GF-D8 (cell line): Measurements from ENCODE around the gene CAND2.

ENCODE experiments used
- DNase-seq: peaks from one replicate; lab custom pipeline; 2025; lab: John Stamatoyannopoulos, UW

CAND2 gene

DNA sequence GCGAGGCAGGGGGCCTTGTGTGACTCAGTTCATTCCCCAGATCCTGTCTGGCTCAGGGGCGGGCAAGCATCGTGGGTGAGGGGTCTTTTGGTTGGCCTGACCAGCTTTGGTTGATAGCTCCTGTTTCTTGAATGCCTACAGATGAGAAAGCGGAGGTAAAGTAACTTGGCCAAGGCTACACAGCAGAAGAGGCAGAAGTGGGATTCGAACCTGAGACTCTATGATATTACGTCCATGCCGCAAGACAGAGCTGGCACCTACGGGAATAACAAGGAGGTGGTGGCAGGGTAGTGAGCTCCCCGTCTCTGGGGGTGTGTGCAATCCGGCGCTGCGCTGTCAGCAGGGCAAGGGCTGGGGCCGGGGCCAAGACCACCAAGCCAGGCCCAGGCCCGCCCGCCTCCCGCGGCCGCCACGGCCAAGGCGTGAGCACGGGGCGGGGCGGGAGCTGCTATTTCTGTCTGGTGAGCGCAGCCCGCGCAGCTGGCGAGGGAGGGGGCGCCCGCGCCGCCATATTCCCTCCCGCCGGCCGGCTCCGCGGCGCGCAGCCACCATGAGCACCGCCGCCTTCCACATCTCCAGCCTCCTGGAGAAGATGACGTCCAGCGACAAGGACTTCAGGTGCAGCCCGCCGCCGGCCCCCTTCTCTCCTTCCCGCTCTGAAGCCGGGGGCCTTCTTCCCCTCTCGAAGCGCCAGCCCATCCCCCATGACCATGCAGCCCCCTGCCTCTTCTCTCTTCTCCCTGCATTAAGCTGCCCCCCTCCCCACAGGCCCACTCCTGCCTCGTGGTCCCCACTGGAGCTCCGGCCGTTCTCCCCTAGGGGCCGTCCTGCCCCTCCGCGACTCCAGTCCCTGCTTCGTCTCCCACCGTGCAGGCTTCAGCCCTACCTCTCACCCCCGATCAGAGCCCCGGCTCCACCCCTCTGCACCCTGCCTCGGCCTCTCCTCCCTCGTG is at the start of gene CAND2:
Gene CAND2 (plus strand): TSS at position 510 of the 953 bp plus-strand sequence. CDS start 41 bp downstream, at position 551.
- DNase-seq: no peak

DNA sequence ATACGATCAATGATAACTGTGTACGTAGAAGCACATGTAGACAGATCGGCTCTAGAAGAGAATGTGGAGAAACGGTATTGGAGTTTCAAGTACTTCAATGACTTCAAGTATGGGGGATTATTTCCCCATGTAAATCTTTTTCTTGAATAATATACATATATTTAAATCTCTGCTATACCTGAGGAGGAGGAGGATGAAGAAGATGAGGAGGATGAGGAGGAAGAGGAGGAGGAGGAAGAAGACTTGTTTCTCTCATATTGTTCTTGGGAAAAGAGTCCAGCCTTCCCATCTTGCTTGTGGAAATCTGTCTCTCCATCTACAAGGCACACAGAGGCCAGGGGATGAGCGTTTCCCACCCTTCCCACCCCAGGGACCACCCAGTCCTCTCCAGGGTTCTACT is 48.0 kb upstream of the CAND2 start:
- no peak for DNase-seq

DNA sequence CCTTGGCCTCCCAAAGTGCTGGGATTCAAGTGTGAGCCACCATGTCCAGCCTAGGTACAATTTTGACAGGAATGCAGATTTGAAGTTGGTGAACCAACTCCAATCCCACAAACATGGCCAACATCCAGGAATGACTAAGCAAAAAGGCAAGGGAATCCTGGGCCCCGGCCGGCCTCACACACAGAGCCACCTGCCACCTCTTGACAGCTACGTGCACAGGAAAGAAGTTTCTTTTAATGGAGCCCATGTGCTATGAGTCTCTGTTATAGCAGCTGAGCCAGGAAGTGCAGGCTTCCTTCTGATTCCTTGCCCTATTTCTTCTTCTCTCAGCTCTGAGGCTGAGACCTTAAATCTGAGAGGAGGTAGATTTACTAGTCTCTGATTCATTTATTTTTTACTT is 46.3 kb upstream of the CAND2 start:
- DNase-seq: no peak

DNA sequence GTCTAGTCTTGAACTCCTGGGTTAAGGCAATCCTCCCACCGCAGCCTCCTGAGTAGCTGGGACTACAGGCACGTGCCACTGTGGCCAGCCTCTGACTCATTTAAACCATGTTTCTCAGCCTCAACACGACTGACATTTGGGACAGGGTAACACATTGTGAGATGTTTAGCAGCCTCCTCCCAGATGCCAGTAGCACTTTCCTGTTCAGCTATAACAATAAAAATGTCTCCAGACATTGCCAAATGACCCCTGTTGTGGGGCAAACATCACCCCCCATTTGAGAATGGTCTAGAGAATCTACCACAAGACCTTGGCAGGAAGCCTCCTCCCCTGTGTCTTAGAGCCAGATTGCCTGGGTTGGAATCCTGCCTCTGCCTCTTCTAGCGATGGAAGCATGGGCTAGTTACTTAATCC is 45.8 kb upstream of the CAND2 start:
- no peak for DNase-seq

- no peak for DNase-seq
Observed at GRCh38 chr3:12751571-12751970, 44.9 kb upstream of the CAND2 start.

DNA sequence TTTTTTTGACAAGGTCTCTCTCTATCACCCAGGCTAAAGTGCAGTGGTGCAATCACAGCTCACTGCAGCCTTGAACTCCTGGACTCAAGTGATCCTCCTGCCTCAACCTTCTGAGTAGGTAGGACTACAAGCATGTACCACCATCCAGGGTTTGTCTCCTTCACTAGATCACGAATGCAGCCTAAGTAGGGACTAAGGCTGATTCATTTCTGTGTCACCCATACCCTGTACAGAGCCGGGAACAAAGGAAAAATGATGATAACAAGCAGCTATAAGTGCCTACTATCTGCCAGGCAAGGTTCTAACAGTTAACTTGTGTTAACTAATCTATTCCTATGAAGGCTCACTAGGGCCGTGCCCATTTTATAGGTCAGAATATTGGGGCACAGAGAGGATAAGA is 44.4 kb upstream of the CAND2 start:
- DNase-seq: no peak

DNA sequence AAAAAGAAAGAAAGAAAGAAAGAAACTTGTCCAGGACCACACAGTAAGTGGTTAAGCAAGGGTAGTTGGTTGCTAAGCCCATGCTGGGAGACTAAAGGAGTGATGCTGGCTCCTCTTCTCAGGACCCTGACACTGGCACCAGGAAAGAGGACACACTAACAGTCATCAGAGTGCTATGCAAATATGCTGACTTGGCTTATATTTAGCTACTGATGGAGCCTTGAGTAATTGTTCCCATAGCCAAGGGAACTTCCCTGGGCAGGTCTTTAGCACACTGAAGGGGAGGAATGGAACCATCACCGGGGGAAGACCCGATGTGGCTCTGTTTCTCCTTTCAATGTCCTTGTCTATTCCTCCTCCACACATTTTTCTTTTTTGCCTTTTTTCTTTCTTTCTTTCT is 43.7 kb upstream of the CAND2 start:
- no peak for DNase-seq

DNA sequence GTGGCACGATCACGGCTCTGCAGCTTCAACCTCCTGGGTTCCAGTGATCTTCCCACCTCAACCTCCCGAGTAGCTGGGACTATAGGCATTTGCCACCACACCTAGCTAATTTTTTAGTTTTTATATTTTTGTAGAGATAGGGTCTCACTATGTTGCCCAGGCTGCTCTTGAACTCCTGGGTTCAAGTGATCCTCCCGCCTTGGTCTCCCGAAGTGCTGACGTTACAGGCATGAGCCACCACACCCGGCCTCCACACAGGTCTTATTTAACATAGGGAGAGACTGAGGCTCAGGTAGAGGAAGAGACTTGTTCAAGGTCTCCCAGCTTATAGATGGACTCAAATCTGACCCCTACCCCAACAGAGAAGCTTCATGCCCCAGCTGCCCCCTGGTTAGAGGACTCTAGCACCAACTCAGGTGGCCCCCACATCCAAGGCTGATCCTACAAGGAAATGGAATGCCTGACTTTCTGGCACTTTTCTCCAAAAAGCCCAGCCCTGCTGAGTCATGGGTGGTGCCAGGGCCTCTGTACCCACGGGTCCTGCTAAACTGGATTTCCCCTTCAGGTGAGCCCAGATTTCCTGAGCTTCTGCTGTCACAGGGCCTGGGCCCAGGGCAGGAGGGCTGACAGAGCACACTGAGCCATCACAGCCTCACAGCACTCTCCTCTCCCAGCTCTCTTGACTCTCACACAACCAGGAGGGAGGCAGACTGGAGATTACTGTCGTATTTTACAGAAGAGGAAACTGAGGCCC is 43.0 kb upstream of the CAND2 start:
- no peak for DNase-seq

DNA sequence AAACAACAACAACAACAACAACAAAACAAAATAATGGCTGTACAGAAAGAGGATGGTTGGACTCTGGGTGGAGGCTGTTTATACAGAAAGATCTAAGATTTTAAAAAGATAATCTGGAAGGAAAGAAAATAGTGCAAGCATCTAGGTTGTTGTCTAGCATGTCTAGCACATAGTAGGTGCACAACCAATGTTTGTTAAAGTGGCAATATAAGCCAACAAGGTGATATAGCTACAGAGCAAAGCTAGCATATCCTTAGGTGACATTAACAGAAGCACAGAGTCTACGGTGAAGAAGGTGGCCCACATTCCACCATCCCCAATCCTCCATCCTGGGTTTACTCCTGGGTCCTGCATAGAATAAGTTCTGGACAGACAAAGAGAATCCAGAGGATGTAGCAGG is 42.2 kb upstream of the CAND2 start:
- no peak for DNase-seq

GRCh38 chr3:12755754-12756153 is 40.7 kb upstream of the CAND2 start:
- DNase-seq: no peak

GRCh38 chr3:12756175-12756574 is 40.3 kb upstream of the CAND2 start:
- DNase-seq: no peak

- DNase-seq: no peak
Observed at GRCh38 chr3:12756635-12757034, 39.8 kb upstream of the CAND2 start.

GRCh38 chr3:12758025-12758781 is 38.3 kb upstream of the CAND2 start:
- no peak for DNase-seq

GRCh38 chr3:12759097-12759679 is 37.3 kb upstream of the CAND2 start, which contains the start of gene TMEM40:
Gene TMEM40, minus strand, starts transcription at chr3:12759259. Its CDS starts 9,427 bp downstream, at chr3:12749832.
- DNase-seq: no peak

DNA sequence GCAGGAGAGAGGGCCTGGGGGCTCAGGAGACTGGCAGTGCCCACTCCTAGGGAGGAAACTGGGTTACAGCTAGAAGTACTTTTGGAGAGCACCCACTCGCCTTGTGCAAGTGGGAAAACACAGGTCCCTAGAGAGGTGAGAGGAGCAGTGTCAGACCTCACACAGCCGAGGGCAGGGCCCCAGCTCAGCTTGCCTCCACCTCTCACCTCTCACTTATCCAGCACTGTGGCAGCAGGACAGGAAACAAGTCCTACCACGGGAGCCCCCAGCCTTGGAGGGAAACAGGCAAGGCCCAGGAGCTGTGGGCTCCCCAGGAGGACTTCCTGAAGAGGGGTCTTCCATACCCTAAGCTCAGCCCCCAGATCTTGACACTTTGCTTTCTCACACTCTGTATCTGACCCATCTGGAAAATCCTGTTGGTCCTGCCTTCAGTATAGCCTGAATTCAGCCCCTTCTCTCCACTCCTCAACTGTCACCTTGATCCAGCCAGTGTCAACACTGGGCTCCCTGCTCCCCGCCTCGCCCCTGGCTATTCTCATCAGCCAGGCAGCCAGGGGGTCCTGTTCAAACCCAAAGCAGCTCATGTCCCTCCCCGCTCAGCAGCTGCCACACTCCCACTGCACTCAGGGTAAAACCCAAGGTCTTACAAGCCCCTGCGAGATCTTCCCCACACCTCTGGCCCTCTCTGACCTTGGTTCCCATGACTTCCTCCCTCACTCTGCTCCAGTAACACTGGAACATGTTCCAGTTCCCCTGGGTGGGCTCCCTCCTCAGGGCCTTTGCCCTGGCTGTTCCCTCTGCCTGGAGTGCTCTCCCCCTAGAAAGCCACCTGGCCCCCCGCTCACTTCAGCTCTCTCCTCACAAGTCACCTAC is 36.6 kb upstream of the CAND2 start:
- DNase-seq: no peak

DNA sequence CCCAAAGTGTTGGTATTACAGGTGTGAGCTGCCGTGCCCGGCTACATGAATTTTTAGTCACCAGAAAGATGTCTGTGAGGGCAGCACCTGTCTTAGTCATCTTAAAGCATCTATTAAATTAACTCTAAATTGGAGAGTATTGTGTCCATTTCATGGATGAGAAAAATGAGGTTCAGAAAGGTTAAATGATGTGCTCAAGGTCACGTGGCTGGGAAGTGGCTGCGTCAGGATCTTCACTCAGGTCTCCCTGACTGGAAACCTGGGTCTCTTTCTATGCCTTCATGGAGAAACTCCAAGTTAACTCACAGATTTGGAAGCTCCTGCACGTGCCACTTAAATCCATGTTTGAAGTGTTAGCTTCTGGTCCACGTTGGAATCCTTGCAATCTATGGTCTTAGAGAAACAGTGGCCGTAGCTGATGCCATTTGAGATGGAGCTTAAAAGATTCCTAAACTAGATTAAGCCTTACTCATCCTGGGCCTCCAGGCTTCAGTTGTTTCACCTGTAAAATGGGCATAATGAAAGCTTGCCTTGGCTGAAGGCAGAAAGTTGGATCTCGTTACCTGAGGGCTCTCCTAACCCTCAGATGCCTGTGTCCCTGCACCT is 32.2 kb upstream of the CAND2 start:
- DNase-seq: no peak

DNA sequence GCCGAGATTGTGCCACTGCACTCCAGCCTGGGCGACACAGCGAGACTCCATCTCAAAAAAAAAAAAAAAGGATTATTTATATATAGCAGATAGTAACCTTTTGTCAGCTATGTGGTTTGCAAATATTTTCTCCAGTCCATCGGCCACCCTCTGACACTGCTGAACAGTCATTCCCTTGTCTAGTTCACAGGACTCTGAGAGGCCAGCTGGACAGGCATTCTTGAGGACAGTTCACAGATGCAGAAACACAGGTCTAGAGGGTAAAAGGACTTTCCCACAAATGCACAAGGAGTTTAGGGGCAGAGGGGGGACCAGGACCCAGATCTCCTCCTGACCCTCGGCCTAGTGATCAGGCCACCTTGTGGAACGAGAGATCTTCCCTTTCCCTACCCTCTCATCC is 29.9 kb upstream of the CAND2 start:
- DNase-seq: no peak

GRCh38 chr3:12768579-12769527 is 27.6 kb upstream of the CAND2 start:
- DNase-seq: no peak

GRCh38 chr3:12769761-12770160 is 26.7 kb upstream of the CAND2 start:
- DNase-seq: no peak
